ENCODE results near the gene LONRF2. TPM values are rescaled to one million over a fixed set of nuclear protein-coding genes. Genes with fewer than 3 reads are reported as not detected.

The LONRF2 gene
- total RNA-seq, 1 experiment from 2014 or later, result 1.6 TPM

DNA sequence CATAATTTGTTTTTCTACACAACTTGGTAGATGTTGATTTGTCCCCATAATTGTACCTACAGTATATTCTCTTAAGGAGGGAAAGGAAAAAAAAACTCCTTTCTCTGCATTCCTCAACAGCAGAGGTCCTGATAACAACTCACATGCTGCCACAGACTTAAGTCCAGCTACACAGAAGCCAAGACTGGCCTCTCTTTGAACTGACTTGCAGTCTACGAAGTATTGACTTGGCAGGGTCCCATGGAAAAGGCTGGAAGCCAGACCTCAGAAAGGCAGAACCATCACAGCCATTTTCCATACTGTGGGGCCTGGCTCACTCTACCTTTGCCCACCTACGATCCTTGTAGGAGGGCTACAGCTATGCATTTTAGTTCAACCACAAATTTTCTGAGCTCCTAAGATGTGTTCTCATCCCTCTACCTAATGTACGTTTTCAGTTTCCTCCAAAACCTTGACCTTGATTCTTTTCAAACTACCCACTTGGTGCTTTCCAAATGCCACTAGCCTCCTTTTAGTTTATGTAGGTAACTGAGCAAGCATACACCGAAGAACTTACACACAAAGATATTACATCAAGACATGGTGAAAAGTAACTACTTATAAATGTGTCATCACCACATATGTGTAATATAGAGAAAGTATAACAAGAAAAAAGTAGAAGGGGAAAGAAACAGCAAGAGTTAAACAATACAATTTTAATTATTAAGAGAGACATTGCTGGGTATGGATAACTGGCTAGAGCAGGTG lies 12.2 kb downstream of the LONRF2 start (continued):
- TF ChIP-seq POLR2AphosphoS5 (IDR thresholded peaks at IDR 0.05; ENCODE audit: low read depth, low read length), result no peak
- TF ChIP-seq SP1 (IDR thresholded peaks at IDR 0.05; ENCODE audit: low read depth), result no peak

DNA sequence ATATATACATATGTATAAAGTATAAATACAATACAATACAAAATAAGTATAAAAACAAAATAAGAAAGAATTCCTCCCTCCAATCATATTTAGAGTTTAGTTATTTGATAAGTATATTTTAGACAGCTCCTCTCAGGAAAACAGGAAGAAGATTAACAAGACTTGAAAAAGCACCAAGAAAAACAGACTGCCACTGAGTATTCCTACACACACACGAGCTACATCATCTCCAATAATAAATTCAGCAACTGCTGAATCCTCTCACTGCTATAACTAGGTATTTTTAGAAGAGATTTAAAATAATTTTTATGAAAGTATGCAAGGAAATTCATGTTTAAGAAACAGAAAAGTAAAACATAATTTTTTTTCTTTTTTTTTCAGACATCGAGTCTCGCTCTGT lies 13.0 kb downstream of the LONRF2 start:
- ChIA-PET POLR2A (interaction anchor here (1.5 to 1.8 kb wide), 2 partner anchors 18 to 25 kb away, joined by 5 to 8 read pairs; no protein-coding TSS in a partner anchor), RAD21 (ENCODE audit: low non-redundant PET in 1 of 2, low total read pairs in 2 of 2, uncharacterized antibody in 2 of 2, unreplicated experiment in 2 of 2) (no interaction called here), CTCF (interaction anchor here (1.6 kb wide), 1 partner anchor 72 kb away, joined by 3 read pairs; no protein-coding TSS in a partner anchor)
- H3K27me3 ChIP-seq (ENCODE audit: insufficient read depth, low read length), result no peaks in the 10 kb centered on the region
- H3K9me3 ChIP-seq (ENCODE audit: control insufficient read depth in 1 of 2, insufficient read depth in 1 of 2, low read depth in 1 of 2, low read length in 2 of 2), result no peaks in the 10 kb centered on the region; a peak in 1 of 4 replicates
- no peak for DNase-seq (ENCODE audit: low read depth, low spot score)
- no peak overlapping the region for H3K27ac ChIP-seq (ENCODE audit: low read depth, low read length)
- no TSS peak for BruUV-seq (replicated peaks)
- H3K4me3 ChIP-seq (replicated peaks in 1 of 2; ENCODE audit: low read depth in 1 of 2, low read length in 2 of 2), result no peak overlapping the region
- H2AFZ ChIP-seq (ENCODE audit: low read depth, low read length, poor library complexity, severe bottlenecking), result no peak overlapping the region
- intact Hi-C loops (cut with micrococcal nuclease), result loop anchor here (5.0 kb wide), 1 partner anchor 58 kb away; no protein-coding TSS in a partner anchor
- H3K36me3 ChIP-seq (ENCODE audit: control insufficient read depth in 1 of 2, insufficient read depth in 2 of 2, low read length in 2 of 2), result no peaks in the 10 kb centered on the region
- no peak overlapping the region for H3K4me2 ChIP-seq (ENCODE audit: low read length)
- H3K4me1 ChIP-seq (ENCODE audit: control insufficient read depth in 1 of 2, insufficient read depth in 2 of 2, low read length in 2 of 2), result no peaks in the 10 kb centered on the region
- no peaks in the 10 kb centered on the region for H3K9me2 ChIP-seq (ENCODE audit: insufficient read depth)
- H3K79me2 ChIP-seq (ENCODE audit: insufficient read depth, low read length), result no peaks in the 10 kb centered on the region
- ATAC-seq, result no peak
- TF ChIP-seq, protein P1, sequence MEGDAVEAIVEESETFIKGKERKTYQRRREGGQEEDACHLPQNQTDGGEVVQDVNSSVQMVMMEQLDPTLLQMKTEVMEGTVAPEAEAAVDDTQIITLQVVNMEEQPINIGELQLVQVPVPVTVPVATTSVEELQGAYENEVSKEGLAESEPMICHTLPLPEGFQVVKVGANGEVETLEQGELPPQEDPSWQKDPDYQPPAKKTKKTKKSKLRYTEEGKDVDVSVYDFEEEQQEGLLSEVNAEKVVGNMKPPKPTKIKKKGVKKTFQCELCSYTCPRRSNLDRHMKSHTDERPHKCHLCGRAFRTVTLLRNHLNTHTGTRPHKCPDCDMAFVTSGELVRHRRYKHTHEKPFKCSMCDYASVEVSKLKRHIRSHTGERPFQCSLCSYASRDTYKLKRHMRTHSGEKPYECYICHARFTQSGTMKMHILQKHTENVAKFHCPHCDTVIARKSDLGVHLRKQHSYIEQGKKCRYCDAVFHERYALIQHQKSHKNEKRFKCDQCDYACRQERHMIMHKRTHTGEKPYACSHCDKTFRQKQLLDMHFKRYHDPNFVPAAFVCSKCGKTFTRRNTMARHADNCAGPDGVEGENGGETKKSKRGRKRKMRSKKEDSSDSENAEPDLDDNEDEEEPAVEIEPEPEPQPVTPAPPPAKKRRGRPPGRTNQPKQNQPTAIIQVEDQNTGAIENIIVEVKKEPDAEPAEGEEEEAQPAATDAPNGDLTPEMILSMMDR (IDR thresholded peaks at IDR 0.05 in 2 of 3, conservative IDR thresholded peaks at IDR 0.05 in 1 of 3; ENCODE audit: borderline replicate concordance in 1 of 3, insufficient read depth in 1 of 3, low read depth in 2 of 3, low read length in 2 of 3), result no peak
- TF ChIP-seq RAD21 (IDR thresholded peaks at IDR 0.05; ENCODE audit: low read depth) (no peak), POLR2A (IDR thresholded peaks at IDR 0.05; ENCODE audit: borderline replicate concordance, extremely low read depth, insufficient read depth, insufficient read length) (no peak), EGR1 (IDR thresholded peaks at IDR 0.05; ENCODE audit: low read depth) (no peak), SIN3A (IDR thresholded peaks at IDR 0.05; ENCODE audit: low read depth) (no peak), ELF1 (IDR thresholded peaks at IDR 0.05; ENCODE audit: borderline replicate concordance, low read depth) (no peak), JUND (IDR thresholded peaks at IDR 0.05) (no peak), FOSL1 (IDR thresholded peaks at IDR 0.05; ENCODE audit: low read depth) (no peak), SRF (IDR thresholded peaks at IDR 0.05; ENCODE audit: low read depth) (no peak), TCF7L2 (IDR thresholded peaks at IDR 0.05; ENCODE audit: borderline replicate concordance, extremely low read depth, insufficient read depth, insufficient read length) (no peak), SP1 (IDR thresholded peaks at IDR 0.05; ENCODE audit: low read depth) (no peak), YY1 (IDR thresholded peaks at IDR 0.05; ENCODE audit: extremely low read depth, insufficient replicate concordance, low read depth, low read length) (no peak), POLR2AphosphoS5 (IDR thresholded peaks at IDR 0.05; ENCODE audit: low read depth, low read length) (no peak), ZNF274 (IDR thresholded peaks at IDR 0.05; ENCODE audit: low read depth, low read length) (no peak)
- TF ChIP-seq, protein P2, sequence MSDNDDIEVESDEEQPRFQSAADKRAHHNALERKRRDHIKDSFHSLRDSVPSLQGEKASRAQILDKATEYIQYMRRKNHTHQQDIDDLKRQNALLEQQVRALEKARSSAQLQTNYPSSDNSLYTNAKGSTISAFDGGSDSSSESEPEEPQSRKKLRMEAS (IDR thresholded peaks at IDR 0.05), result no peak
- TF ChIP-seq, protein P3, sequence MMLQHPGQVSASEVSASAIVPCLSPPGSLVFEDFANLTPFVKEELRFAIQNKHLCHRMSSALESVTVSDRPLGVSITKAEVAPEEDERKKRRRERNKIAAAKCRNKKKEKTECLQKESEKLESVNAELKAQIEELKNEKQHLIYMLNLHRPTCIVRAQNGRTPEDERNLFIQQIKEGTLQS (IDR thresholded peaks at IDR 0.05), result no peak
- TF ChIP-seq, protein P4, sequence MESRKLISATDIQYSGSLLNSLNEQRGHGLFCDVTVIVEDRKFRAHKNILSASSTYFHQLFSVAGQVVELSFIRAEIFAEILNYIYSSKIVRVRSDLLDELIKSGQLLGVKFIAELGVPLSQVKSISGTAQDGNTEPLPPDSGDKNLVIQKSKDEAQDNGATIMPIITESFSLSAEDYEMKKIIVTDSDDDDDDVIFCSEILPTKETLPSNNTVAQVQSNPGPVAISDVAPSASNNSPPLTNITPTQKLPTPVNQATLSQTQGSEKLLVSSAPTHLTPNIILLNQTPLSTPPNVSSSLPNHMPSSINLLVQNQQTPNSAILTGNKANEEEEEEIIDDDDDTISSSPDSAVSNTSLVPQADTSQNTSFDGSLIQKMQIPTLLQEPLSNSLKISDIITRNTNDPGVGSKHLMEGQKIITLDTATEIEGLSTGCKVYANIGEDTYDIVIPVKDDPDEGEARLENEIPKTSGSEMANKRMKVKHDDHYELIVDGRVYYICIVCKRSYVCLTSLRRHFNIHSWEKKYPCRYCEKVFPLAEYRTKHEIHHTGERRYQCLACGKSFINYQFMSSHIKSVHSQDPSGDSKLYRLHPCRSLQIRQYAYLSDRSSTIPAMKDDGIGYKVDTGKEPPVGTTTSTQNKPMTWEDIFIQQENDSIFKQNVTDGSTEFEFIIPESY (IDR thresholded peaks at IDR 0.05; ENCODE audit: extremely low read depth, insufficient replicate concordance, low read length), result no peak
- H4K20me1 ChIP-seq (ENCODE audit: insufficient read depth), result no peaks in the 10 kb centered on the region
- H3K9ac ChIP-seq (ENCODE audit: low read length), result no peak overlapping the region

Measured in HCT116 (cell line).